H54 (cell line): ENCODE measurements around the gene PCDHGA9.

Source experiments
- DNase-seq: peaks from one replicate; pipeline ENCODE4 v3.0.0; 2011; ENCODE audit warnings: low spot score, mixed read lengths; ENCODE audit not compliant: insufficient read length
- FAIRE-seq: peaks from 3 replicates; lab custom pipeline; 2011; peaks lifted over from hg19 to GRCh38; lab: Jason Lieb, UNC
- POLR2A ChIP-seq: IDR thresholded peaks from 2 replicates; pipeline ENCODE4 v1.6.1; 2011; ENCODE audit warnings: low read depth, mild to moderate bottlenecking, low read length

PCDHGA9 gene

DNA sequence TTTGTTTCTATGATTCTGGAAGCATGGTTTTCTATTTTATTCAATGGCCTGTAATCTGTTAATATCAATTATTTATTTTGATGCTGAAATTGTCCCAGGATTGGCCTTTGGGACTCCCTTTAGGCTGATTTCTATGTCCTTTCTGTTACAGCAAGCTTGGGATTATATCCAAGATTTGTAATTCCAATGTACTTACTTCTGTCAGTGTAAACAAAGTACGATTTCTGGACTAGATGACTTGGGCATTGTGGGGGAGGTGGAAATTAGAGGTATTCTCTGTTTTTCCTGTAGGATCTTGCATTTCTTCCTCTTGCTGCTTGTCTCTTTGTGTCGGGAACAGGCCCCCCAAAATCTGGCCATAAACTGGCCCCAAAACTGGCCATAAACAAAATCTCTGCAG lies 31.4 kb downstream of the PCDHGA9 start:
- no peak for FAIRE-seq

DNA sequence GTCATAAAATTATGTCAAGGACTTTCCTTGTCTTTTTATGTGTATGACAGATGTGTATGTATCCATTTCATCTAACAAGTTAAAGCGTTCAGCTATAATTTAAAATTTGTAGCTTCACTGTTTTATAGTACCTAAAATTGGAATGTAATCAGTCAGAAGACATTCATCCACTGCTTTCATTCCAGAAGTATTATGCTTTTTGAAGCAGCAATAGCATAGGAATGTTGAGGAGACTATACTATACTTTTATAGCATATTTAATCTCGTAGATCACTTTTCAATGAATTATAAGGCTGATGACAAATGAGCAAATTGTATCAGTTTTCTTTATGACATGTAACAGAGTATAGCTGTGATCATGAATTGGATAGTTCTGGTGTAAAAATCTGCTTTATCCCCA lies 34.6 kb downstream of the PCDHGA9 start:
- DNase-seq (no peak), FAIRE-seq (peak; percentile 15)
- no peak for TF ChIP-seq POLR2A

More for the DNA sequence above, 31.4 kb downstream of the PCDHGA9 start:
- DNase-seq = no peak
- TF ChIP-seq POLR2A = no peak

DNA sequence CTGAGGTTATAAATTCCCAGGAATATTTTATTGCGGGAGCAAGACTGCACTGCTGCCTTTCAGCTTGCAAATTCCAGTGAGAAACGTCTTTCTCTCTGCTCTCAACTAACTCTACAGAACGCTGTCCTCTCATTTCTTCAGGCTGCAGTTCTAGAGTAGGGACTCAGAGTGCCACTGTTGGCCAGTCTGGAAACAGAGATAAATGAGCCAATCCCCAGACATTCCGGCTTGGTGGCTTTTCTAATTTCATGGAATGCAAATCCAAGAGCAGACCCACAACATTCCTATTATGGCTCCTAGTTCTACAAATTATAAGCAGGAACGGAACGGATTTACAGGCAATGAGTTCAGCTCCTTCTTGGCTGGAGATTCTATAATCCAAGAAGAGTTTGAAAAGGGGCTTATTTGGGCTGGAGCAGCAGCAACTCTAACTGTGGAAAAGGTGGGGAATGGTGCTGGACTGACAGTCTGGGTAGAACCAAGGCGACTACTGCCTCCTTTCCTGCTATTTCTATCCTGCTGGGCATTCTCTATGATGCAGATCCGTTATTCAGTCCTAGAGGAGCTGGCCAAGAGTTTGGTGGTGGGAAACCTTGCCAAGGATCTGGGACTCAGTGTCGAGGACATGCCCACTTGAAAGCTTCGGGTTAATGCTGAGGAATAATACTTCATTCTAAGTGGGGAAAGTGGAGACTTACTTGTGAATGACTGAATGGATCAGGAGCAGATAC lies 37.0 kb downstream of the PCDHGA9 start:
- no peak for FAIRE-seq
- TF ChIP-seq POLR2A = no peak
- no peak for DNase-seq

DNA sequence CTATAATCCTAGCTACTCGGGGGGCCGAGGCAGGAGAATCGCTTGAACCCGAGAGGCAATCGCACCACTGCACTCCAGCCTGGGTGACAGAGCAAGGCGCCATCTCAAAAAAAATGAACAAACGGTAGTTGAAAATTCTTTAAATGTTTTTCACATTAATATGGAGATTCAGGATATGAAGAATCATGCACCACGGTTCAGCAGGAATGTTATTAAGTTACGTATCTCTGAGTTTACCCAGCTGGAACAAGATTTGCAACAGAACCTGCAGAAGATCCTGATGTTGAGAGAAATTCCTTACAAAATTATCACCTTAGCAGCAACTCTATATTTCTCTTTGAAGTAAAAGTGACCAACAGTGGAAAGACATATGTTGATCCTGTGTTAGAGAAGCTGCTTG lies 37.8 kb downstream of the PCDHGA9 start:
- no peak for DNase-seq
- no peak for TF ChIP-seq POLR2A
- no peak for FAIRE-seq

DNA sequence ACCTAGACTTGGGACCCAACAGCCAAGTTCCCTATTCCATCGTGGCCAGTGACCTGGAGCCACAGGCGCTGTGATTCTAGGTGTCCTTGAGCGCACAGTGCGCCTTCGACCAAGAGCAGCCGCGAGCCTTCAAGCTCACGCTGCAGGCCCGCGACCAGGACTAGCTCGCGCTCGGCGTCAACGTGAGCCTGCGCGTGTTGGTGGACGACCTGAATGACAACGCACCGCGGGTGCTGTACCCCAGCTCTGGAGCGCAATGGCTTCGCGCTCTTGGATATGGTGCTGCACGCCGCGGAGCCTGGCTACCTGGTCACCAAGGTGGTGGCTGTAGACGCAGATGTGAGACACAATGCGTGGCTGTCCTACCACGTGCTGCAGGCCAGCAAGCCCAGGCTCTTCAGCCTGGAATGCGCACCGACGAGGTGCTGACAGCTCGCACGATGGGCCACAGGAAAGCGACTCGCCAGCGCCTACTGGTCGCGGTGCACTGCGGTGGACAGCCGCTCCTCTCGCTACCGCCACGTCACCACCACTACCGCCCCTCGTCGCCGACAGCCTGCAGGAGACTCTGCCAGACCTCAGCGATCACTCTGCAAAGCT lies 39.1 kb downstream of the PCDHGA9 start:
- TF ChIP-seq POLR2A = no peak
- FAIRE-seq (no peak), DNase-seq (no peak)
